ENCODE measurements around the gene SPRY4. TPM values are rescaled to one million over a fixed set of nuclear protein-coding genes. Genes with fewer than 3 reads are reported as not detected.
A peak's percentile ranks its signal among the peaks of the same experiment; 100 is the strongest.
"Not testable (repeated sequence)": the region's sequence is repeated elsewhere in the genome, so short reads cannot be mapped to it uniquely, and the experiment has no call there.

SPRY4 gene
- total RNA-seq, 4 donors from 2014 or later = 8.2 to 19.3 (median 15.7) TPM

- Histone ChIP-seq H3K4me3 (no peak overlapping the region), H3K36me3 (no peaks in the 10 kb centered on the region), H3K27me3 (no peaks in the 10 kb centered on the region), H3K9me3 (no peaks in the 10 kb centered on the region), H3K27ac (peak overlapping the region in 3 of 4 donors; percentile 2 to 76 (median 74)), H3K4me1 (peaks cover 3 to 20% (median 14%) of the 10 kb centered on the region in 4 donors)
- DNase-seq = peak; percentile 41
- intact Hi-C loops (cut with DNase I; ENCODE audit: low total_unique reads) = no loop called here
- WGBS, 2 donors (ENCODE audit: low coverage in 1 of 2) = 74 to 80% methylated on average over 15 to 23 of the region's 23 CpGs
- in situ Hi-C loops (cut with MboI; ENCODE audit: low pct_ligation_motif_present in 1 of 4, low pct_unique_long_range_greater_than_20kb in 1 of 4, low sequenced_read_pairs in 3 of 4) = no loop called here
- TF ChIP-seq POLR2AphosphoS5 (IDR thresholded peaks at IDR 0.05) = no peak
- TF ChIP-seq CTCF (IDR thresholded peaks at IDR 0.05) = no peak
- no peak for TF ChIP-seq POLR2A (IDR thresholded peaks at IDR 0.05)
Measured at GRCh38 chr5:142364251-142365145, 39.7 kb upstream of the SPRY4 start.

- no peaks in the 10 kb centered on the region for H3K27me3 ChIP-seq
- TF ChIP-seq EP300 (IDR thresholded peaks at IDR 0.05; ENCODE audit: low read depth) (no peak), POLR2A (IDR thresholded peaks at IDR 0.05) (no peak), POLR2AphosphoS5 (IDR thresholded peaks at IDR 0.05) (no peak)
- no peak for DNase-seq
- H3K27ac ChIP-seq = peak overlapping the region in 3 of 4 donors; percentile 69 to 76 (median 74)
- WGBS, 2 donors (ENCODE audit: low coverage in 1 of 2) = 88 to 97% methylated on average over 3 to 5 of the region's 5 CpGs
- intact Hi-C loops (cut with DNase I; ENCODE audit: low total_unique reads) = no loop called here
- no peaks in the 10 kb centered on the region for H3K9me3 ChIP-seq
- H3K4me1 ChIP-seq = peaks cover 3 to 20% (median 14%) of the 10 kb centered on the region in 4 donors
- in situ Hi-C loops (cut with MboI; ENCODE audit: low pct_ligation_motif_present in 1 of 4, low pct_unique_long_range_greater_than_20kb in 1 of 4, low sequenced_read_pairs in 3 of 4) = no loop called here
- H3K4me3 ChIP-seq = no peak overlapping the region
- no peaks in the 10 kb centered on the region for H3K36me3 ChIP-seq
Measured at GRCh38 chr5:142363619-142363963, 38.8 kb upstream of the SPRY4 start.

GRCh38 chr5:142362193-142362592 lies 37.4 kb upstream of the SPRY4 start:
- in situ Hi-C loops (cut with MboI; ENCODE audit: low pct_ligation_motif_present in 1 of 4, low pct_unique_long_range_greater_than_20kb in 1 of 4, low sequenced_read_pairs in 3 of 4); DNase-seq: not testable (repeated sequence)

GRCh38 chr5:142360607-142361120 lies 35.8 kb upstream of the SPRY4 start:
- DNase-seq = no peak
- WGBS, 2 donors (ENCODE audit: low coverage in 1 of 2) = 31 to 46% methylated on average over 4 to 12 of the region's 12 CpGs
- H3K27ac ChIP-seq = no peak overlapping the region
- intact Hi-C loops (cut with DNase I; ENCODE audit: low total_unique reads) (no loop called here), in situ Hi-C loops (cut with MboI; ENCODE audit: low pct_ligation_motif_present in 1 of 4, low pct_unique_long_range_greater_than_20kb in 1 of 4, low sequenced_read_pairs in 3 of 4) (no loop called here)
- no peaks in the 10 kb centered on the region for H3K9me3 ChIP-seq
- H3K36me3 ChIP-seq = no peaks in the 10 kb centered on the region
- TF ChIP-seq EP300 (IDR thresholded peaks at IDR 0.05; ENCODE audit: low read depth) = no peak
- no peak for TF ChIP-seq CTCF (IDR thresholded peaks at IDR 0.05)
- TF ChIP-seq POLR2A (IDR thresholded peaks at IDR 0.05) = no peak
- TF ChIP-seq POLR2AphosphoS5 (IDR thresholded peaks at IDR 0.05) = no peak
- H3K4me1 ChIP-seq = peaks cover 3 to 43% (median 22%) of the 10 kb centered on the region in 4 donors
- no peak overlapping the region for H3K4me3 ChIP-seq
- H3K27me3 ChIP-seq = no peaks in the 10 kb centered on the region

More at GRCh38 chr5:142362193-142362592, 37.4 kb upstream of the SPRY4 start:
- intact Hi-C loops (cut with DNase I; ENCODE audit: low total_unique reads); H3K36me3 ChIP-seq; H3K27me3 ChIP-seq; H3K4me3 ChIP-seq; H3K9me3 ChIP-seq: not testable (repeated sequence)
- Histone ChIP-seq H3K27ac (peak overlapping the region; percentile 66 to 76 (median 72)), H3K4me1 (peaks cover 3 to 33% (median 19%) of the 10 kb centered on the region in 4 donors)
- 93% methylated on average over 11 of the region's 11 CpGs; no CpG with 5 or more reads in 1 of the 2 donors for WGBS, 2 donors (ENCODE audit: low coverage in 1 of 2)

- H3K9me3 ChIP-seq = no peaks in the 10 kb centered on the region
- H3K36me3 ChIP-seq = no peaks in the 10 kb centered on the region
- no peak overlapping the region for H3K4me3 ChIP-seq
- intact Hi-C loops (cut with DNase I; ENCODE audit: low total_unique reads) (no loop called here), in situ Hi-C loops (cut with MboI; ENCODE audit: low pct_ligation_motif_present in 1 of 4, low pct_unique_long_range_greater_than_20kb in 1 of 4, low sequenced_read_pairs in 3 of 4) (no loop called here)
- no peak for DNase-seq
- H3K27ac ChIP-seq = no peak overlapping the region
- TF ChIP-seq POLR2A (IDR thresholded peaks at IDR 0.05) (no peak), EP300 (IDR thresholded peaks at IDR 0.05; ENCODE audit: low read depth) (no peak), POLR2AphosphoS5 (IDR thresholded peaks at IDR 0.05) (no peak), CTCF (IDR thresholded peaks at IDR 0.05) (no peak)
- peaks cover 3 to 43% (median 22%) of the 10 kb centered on the region in 4 donors for H3K4me1 ChIP-seq
- no peaks in the 10 kb centered on the region for H3K27me3 ChIP-seq
- 50% methylated on average over 1 of the region's 1 CpG; no CpG with 5 or more reads in 1 of the 2 donors for WGBS, 2 donors (ENCODE audit: low coverage in 1 of 2)
Measured at GRCh38 chr5:142360051-142360498, 35.3 kb upstream of the SPRY4 start.
